OCI-LY7 (cell line): ENCODE data around the gene RASSF5. TPM values are rescaled to one million over a fixed set of nuclear protein-coding genes. Genes with fewer than 3 reads are reported as not detected.
A peak's percentile ranks its signal among the peaks of the same experiment; 100 is the strongest.

ENCODE experiments used
- BruUV-seq: library from RNA; stranded (reverse); fragments of 400-500 nt; replicated peaks from 2 replicates; lab custom pipeline; 2021; lab: Mats Ljungman, UMichigan
- CTCF ChIA-PET: fragments of 300-600 bp; sonication (Branson Sonifier 250); formaldehyde crosslinking; loops from one replicate; lab custom pipeline; 2022; ENCODE audit warnings: antibody characterized with exemption; ENCODE audit not compliant: unreplicated experiment; lab: Charles Lee
- POLR2A ChIA-PET: fragments of 300-600 bp; sonication (Branson Sonifier 250); formaldehyde crosslinking; loops from one replicate; lab custom pipeline; 2022; ENCODE audit warnings: antibody characterized with exemption; lab: Charles Lee
- DNase-seq: peaks from one replicate; pipeline ENCODE4 v3.0.0-alpha.2; 2015; ENCODE audit warnings: low spot score
- H2AFZ ChIP-seq: fragments of 200-600 bp; sonication (generic), shearing (Covaris generic); 2 replicates; pipeline ENCODE4 v1.6.1; 2014; ENCODE audit warnings: mild to moderate bottlenecking, antibody characterized with exemption, low read length, moderate library complexity
- H3K27ac ChIP-seq: fragments of 200-600 bp; sonication (generic); 2 replicates; pipeline ENCODE4 v1.5.1; 2014; ENCODE audit warnings: mixed run types, low read depth, mild to moderate bottlenecking, moderate library complexity, low read length, inconsistent platforms; ENCODE audit not compliant: poor library complexity, severe bottlenecking
- H3K36me3 ChIP-seq: fragments of 200-600 bp; sonication (generic); 2 replicates; pipeline ENCODE4 v1.6.1; 2014; ENCODE audit warnings: mild to moderate bottlenecking, antibody characterized with exemption, low read length, moderate library complexity, mixed read lengths; ENCODE audit not compliant: insufficient read depth
- H3K4me1 ChIP-seq: fragments of 200-600 bp; sonication (generic); 2 replicates; pipeline ENCODE4 v1.5.1; 2014; ENCODE audit warnings: mild to moderate bottlenecking, low read length; ENCODE audit not compliant: insufficient read depth, poor library complexity, severe bottlenecking
- H3K4me2 ChIP-seq: fragments of 200-600 bp; sonication (generic); 2 replicates; pipeline ENCODE4 v1.6.1; 2014; ENCODE audit warnings: mild to moderate bottlenecking, low read length
- H3K4me3 ChIP-seq: fragments of 200-600 bp; sonication (generic); 2 replicates; pipeline ENCODE4 v1.5.1; 2014; ENCODE audit warnings: mild to moderate bottlenecking, low read depth, low read length; ENCODE audit not compliant: poor library complexity, severe bottlenecking
- H3K79me2 ChIP-seq: fragments of 200-600 bp; sonication (generic); 2 replicates; pipeline ENCODE4 v1.6.1; 2016; ENCODE audit warnings: low read depth, mild to moderate bottlenecking, low read length, moderate library complexity, mixed read lengths; ENCODE audit not compliant: insufficient read depth
- H3K9me2 ChIP-seq: fragments of 200-600 bp; sonication (generic); 2 replicates; pipeline ENCODE4 v1.6.1; 2016; ENCODE audit warnings: mild to moderate bottlenecking, low read length, mixed read lengths; ENCODE audit not compliant: insufficient read depth
- H3K9me3 ChIP-seq: fragments of 200-600 bp; sonication (generic); 2 replicates; pipeline ENCODE4 v1.6.1; 2014; ENCODE audit warnings: mild to moderate bottlenecking, mixed run types, low read length, mixed read lengths
- H4K20me1 ChIP-seq: fragments of 200-600 bp; sonication (generic); 2 replicates; pipeline ENCODE4 v1.6.1; 2014; ENCODE audit warnings: mild to moderate bottlenecking, antibody characterized with exemption, low read length, moderate library complexity, mixed read lengths; ENCODE audit not compliant: insufficient read depth
- CTCF ChIP-seq: fragments of 200-600 bp; sonication (generic); conservative IDR thresholded peaks from 2 replicates; pipeline ENCODE4 v1.5.1; 2014; ENCODE audit warnings: mild to moderate bottlenecking, antibody characterized with exemption, low read length, moderate library complexity, mixed read lengths
- EZH2phosphoT487 ChIP-seq: fragments of 200-600 bp; sonication (generic); IDR thresholded peaks from 2 replicates; pipeline ENCODE4 v1.6.1; 2018; ENCODE audit warnings: low read depth, borderline replicate concordance, mild to moderate bottlenecking, mixed run types, antibody characterized with exemption, low read length, moderate library complexity, mixed read lengths
- intact Hi-C: fragments of 100-400 bp; cut with micrococcal nuclease; formaldehyde crosslinking; loops from one replicate; pipeline ENCODE4 v1.10.0; 2022; ENCODE audit not compliant: unreplicated experiment
- total RNA-seq, 2 experiments: library from RNA; depleted of rRNA in 1 of 2; stranded (reverse); fragments of >200 nt in 1 of 2; shearing (Covaris generic) in 1 of 2; gene quantifications; 2 replicates each; pipeline ENCODE4 v1.2.3, GENCODE V29; 2014 to 2022

The RASSF5 gene
- total RNA-seq, 2 experiments from 2014 or later: 19.8 to 25.7 TPM

- POLR2A ChIA-PET: no interaction called here
- Histone ChIP-seq H2AFZ (peak overlapping the region; percentile 82), H3K9me3 (no peaks in the 10 kb centered on the region), H3K4me1 (peaks cover 19% of the 10 kb centered on the region), H3K9me2 (no peaks in the 10 kb centered on the region), H3K4me2 (no peak overlapping the region), H4K20me1 (no peaks in the 10 kb centered on the region), H3K79me2 (no peaks in the 10 kb centered on the region), H3K27ac (no peak overlapping the region), H3K36me3 (no peaks in the 10 kb centered on the region), H3K4me3 (no peak overlapping the region)
- no TSS peak for BruUV-seq
- intact Hi-C loops: no loop called here
- CTCF ChIA-PET: no interaction called here
- no peak for DNase-seq
- TF ChIP-seq EZH2phosphoT487: no peak
- TF ChIP-seq CTCF: no peak
Observed at GRCh38 chr1:206524739-206525364, 17.5 kb downstream of the RASSF5 start.

GRCh38 chr1:206526064-206526911 lies 19.0 kb downstream of the RASSF5 start:
- Histone ChIP-seq H3K4me3 (no peak overlapping the region), H3K9me2 (no peaks in the 10 kb centered on the region), H4K20me1 (no peaks in the 10 kb centered on the region), H3K4me2 (no peak overlapping the region; the same call in 1 of the 2 replicates), H3K27ac (no peak overlapping the region), H2AFZ (no peak overlapping the region), H3K36me3 (no peaks in the 10 kb centered on the region), H3K79me2 (no peaks in the 10 kb centered on the region), H3K9me3 (no peaks in the 10 kb centered on the region), H3K4me1 (peaks cover 19% of the 10 kb centered on the region)
- POLR2A ChIA-PET: interaction anchor here (0.5 kb wide), 2 partner anchors 14 to 98 kb away, joined by 3 to 4 read pairs; no protein-coding TSS in a partner anchor
- intact Hi-C loops: no loop called here
- CTCF ChIA-PET: interaction anchor here (0.6 kb wide), 1 partner anchor 21 kb away, joined by 4 read pairs; no protein-coding TSS in a partner anchor
- no TSS peak for BruUV-seq
- DNase-seq: peak; percentile 50
- no peak for TF ChIP-seq EZH2phosphoT487
- no peak for TF ChIP-seq CTCF
